Fibroblast of gingiva (primary cell): ENCODE measurements around the gene OXER1.

Experiments
- DNase-seq: peaks from one replicate; pipeline ENCODE4 v3.0.0-alpha.2; 2011; ENCODE audit warnings: low read depth

The OXER1 gene

DNA sequence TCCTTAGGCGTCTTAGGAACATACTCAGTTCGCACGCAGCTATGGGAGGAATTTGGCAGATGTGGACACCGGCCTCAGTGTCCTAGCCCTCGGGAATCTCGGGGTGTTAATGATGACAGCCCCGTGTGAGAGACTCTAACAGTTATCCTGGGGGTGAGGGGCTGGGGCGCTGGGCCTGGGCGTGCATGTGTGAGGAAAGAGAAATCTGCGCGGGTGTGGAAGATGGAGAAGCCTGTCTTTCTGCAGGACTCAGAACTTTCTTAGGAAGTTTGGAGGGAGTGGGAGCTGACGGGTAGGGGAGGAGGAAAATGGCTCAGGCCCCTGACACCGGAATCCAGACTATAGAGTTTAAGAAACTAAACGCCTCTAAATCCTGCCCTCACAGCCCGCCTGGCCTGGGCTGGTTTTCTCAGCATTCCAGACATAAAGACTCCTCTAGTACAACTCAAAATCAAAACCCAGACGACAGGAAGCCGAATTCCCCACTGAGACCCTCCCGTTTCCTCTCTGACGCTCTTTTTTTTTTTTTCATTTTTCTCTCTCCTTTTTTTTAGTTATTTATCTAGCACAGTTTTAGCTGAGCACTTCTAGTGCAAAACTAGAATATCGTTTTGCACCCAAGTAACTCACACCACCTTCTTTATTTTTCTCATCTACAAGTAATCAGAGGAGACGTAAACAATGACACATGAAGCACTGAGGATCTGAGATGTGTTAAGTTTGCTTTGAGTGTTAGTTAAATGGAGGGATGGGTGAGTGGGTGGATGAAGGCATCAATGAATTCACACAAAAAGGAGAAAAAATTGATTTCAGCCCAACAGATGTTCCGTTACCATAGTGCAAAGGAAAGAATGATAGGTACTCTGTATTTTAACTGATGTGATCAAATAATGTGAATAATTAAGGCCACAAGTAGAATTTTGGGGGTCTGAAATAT is 29.7 kb upstream of the OXER1 start:
- DNase-seq, result no peak

- no peak for DNase-seq
Measured at GRCh38 chr2:42792583-42793333, 28.8 kb upstream of the OXER1 start, which contains the start of gene HAAO. Gene HAAO, minus strand, starts transcription at chr2:42792583. Its CDS starts 47 bp downstream, at chr2:42792536.

- DNase-seq, result no peak
Measured at GRCh38 chr2:42792087-42792582, 28.2 kb upstream of the OXER1 start.

GRCh38 chr2:42791606-42792005 is 27.7 kb upstream of the OXER1 start:
- DNase-seq, result no peak

DNA sequence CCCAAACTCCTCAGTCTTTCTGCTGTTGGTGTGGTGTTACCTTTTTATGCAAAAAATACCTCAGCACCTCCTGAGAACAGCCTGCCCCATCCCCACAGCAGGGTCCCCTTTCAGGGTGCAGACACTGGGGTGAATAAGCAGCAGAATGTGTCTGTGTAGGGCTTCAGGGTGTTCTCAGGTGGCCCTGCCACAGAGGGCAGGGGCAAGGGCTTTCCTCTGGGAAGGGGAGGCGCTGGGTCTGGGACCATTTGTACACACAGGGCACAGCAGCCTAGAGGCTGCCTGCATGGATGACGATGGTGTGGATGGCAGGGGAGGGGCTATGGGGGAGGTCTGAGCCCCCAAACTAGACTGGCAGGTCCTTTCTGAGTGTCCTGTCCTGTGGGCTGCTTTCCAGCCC is 25.8 kb upstream of the OXER1 start:
- no peak for DNase-seq

DNA sequence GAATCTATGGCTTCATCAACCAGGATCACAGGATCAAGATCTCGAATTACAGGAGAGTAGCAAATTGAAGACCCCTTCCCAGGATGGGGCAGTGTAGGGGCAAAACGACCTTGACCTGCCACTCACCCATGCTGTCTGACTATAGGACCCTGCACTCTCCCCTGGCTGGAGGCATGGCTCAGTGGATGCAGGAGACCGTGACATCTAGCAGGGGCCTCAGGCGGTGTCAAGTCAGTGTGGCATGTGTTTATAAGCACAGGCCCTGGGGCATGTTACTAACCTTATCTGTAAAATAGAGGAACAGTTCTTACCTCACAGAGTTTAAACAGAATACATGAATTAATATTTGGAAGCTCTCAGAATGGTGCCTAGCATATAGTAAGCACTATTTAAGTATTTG is 24.9 kb upstream of the OXER1 start:
- DNase-seq, result no peak

DNA sequence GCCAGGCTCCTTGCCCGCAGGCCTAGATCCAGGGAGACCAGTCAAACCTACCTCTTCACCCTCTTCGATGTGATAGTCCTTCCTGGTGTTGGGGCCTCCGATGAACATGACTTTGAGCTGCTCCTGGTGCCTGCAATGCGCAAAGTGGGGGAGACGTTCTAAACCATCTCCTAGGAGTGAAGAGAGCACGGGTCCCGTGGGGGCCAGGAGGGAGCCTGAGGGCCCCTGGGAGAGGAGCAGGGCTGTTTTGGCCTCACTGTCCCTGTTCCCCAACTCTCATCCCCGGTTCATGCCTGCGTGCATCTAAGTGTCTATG is 24.5 kb upstream of the OXER1 start:
- no peak for DNase-seq

- DNase-seq, result no peak
Measured at GRCh38 chr2:42787788-42788477, 24.0 kb upstream of the OXER1 start.

DNA sequence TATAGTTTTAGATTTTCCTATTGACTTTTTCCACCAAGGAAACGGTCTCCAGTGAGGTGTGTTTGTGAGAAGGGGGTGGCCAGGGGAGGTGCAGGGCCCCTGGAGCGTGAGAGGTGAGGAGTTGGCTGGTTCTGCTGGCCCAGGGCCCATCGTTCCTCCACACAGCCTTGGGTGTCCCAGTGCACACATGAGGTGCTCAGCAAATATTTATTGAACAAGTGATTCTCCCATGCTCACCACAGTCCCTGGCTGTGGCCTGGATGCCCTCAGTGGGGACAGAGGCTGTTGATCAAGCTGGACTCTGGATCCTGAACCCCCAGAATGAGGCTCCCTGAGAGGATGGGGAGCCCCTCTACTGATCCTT is 23.5 kb upstream of the OXER1 start:
- DNase-seq, result no peak

- no peak for DNase-seq
Measured at GRCh38 chr2:42786561-42787345, 22.8 kb upstream of the OXER1 start.

DNA sequence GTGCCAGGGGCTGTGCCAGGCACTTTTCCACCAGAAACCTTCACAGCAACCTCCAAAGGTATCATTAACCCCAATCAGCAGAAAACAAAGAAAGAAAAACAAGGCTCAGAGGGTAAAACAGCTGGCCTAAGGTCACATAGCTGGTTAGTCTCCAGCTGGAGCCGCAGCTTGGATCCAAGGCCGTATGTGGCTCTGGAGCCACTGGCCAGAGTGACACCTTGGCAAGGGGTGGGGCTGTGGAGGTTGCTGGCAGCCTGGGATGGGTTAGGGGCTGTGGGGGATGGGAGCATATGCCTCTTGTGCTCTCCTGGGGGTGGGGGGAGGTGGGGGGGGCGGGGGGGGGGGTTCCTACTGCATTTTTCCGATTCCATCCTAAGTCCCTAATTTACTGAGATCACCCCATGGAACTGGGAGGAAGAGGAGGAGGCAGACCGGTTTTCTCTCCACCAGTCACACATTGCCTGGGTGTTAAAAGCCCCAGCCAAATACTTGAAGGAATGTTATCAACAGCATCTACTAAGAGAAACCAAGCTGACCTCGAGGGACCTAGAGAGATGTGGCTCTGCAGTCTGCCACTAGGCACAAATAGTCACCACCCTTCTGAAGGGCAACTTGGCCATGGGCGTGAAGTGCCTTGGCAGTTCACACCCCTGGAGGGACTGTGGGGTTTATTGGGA is 20.4 kb upstream of the OXER1 start:
- no peak for DNase-seq

GRCh38 chr2:42783511-42783910 is 19.6 kb upstream of the OXER1 start:
- no peak for DNase-seq

DNA sequence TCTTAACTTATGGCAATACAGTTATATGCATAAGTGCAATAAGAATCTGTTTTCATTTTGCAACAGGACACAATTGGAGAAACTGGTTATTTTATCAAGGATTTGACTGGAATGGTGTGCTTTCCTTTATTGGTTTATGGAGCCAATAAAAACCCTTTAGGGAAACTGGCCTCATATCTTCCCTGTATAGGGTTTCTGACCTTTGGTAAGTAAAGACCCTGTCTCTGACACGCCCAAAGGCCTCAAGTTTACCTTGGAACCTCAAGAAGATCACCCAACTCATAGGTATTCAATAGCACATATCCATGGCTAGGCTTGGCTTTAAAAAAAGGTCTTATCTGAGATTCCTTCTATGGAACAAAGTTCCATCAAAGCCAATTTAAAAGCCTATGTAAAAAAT is 17.2 kb upstream of the OXER1 start:
- no peak for DNase-seq

GRCh38 chr2:42777883-42778805 is 14.2 kb upstream of the OXER1 start:
- peak; percentile 53 for DNase-seq

DNA sequence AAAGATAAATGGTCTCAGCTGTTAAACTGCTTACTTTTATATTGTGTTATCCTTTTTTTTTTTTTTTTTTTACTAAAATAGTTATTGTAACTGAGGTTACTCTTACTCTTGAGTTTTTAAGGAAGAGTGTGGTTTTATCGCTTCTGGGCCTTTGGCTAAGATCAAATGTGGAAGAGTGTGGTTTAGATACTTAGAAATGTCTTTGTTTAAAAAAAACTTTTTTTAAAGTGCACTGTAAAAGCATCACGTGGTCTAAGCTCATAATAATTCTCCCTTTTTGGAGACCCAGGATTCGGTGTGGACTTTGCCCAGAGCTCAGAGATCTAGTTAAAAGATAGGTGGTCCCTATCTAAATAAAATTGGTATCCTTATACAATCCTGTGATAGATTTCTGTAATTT is 11.9 kb upstream of the OXER1 start:
- DNase-seq, result no peak

GRCh38 chr2:42775186-42775585 is 11.3 kb upstream of the OXER1 start:
- no peak for DNase-seq

DNA sequence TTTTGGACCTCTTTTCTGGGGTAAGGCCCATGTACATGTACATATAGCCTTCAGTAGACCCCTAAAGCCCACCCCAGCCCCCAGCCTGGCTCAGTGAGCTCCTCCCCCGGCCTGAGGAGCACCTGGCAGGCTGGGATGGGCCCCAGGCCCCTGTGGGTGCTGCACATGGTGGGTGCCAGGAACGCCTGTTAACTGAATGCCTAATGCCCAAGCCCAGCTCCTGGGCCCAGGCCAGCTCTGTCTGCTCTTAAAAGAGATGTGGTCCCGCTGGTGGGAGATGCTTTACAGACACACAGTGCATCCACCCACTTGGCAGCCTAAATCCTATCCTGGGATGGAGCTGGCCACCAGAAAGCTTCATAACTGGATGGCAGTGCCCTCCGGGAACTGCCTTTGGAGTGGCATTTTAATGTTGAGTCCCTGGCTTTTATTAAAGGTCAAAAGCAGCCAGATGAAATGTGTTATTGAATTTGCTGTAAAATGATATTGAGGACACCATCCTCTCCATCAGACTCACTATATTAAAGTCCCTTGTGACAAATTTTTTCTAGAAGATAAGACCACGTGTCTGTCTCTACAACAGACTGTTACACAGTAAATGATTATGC is 7.7 kb upstream of the OXER1 start:
- DNase-seq, result no peak

DNA sequence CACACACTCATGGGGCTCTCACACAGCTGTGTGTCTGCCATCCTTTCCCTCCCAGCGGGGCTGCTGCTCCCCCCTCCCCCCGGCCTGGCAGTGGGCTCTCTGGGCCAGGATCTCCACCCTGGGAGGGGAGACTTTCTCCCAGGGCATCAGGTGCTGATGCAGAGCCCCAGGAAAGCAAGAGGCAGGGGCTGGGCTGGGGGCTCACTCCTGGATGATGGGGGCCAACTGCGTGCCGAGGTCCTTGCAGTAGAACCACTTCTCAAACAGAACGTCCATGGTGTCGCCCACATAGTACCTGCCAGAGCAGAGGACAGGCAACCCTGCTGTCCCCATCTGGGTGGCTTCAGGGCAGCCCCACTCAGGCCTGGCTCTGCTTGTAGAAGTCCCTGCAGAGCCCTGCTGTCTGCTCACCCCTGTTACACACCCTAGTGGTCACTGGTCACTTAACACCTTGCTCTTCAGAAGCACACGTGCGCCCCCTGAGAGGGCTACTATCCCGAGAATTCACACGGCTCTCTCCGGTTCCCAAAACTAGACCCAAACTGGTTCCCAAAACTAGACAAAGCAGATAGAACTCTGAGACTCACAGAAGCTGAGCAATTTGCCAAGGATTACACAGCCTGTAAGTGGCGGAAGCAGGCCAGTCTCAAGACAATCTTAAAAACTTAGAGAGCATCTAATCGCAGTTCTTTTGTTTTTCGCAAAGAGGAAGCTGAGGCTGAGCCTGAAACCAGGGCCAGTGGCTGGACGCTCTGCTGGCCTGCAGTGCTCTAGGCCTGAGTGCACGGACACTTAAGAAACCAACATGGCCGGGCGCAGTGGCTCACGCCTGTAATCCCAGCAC is 6.6 kb upstream of the OXER1 start:
- peak; percentile 25 for DNase-seq
